ENCODE results near the gene ASIC5.

Gene ASIC5

DNA sequence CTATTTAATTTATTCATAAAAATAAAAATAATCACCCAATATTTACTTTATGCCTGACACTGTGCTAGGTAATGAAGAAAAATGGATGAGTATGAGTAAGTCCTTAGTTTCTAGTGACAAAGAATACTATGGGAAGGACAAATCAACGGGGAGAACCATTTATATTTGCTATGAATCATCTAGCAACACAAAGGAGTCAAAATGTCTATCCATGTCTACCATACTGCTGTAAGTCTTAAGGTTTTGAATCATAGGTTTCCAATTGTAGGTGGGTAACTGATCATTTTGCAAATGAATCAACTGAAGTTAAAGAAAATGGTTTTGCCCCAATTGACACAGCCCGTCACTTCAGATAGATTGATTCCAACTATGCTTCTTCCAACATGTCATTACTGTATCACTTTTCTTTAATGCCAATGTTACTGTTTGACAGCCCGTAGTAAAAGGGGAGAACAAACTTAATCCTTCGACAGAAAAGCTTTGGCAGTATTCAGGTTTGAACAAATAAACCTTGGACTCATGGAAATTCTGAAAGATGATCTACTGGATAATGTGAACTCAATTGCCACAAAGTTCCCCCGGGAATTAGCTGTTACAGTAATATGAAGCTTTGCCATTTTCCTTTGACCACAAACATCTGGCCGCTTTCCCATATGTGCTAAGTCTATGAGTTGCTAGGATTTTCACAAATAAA, 40.6 kb upstream of the ASIC5 start (continued):
- TF ChIP-seq, protein P1, sequence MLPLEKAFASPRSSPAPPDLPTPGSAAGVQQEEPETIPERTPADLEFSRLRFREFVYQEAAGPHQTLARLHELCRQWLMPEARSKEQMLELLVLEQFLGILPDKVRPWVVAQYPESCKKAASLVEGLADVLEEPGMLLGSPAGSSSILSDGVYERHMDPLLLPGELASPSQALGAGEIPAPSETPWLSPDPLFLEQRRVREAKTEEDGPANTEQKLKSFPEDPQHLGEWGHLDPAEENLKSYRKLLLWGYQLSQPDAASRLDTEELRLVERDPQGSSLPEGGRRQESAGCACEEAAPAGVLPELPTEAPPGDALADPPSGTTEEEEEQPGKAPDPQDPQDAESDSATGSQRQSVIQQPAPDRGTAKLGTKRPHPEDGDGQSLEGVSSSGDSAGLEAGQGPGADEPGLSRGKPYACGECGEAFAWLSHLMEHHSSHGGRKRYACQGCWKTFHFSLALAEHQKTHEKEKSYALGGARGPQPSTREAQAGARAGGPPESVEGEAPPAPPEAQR (tag by site-specific recombination; IDR thresholded peaks at IDR 0.05) = no peak
- no peak for TF ChIP-seq SCRT2 (tag by site-specific recombination; IDR thresholded peaks at IDR 0.05)
- no peak for TF ChIP-seq ZNF175 (tag by site-specific recombination; IDR thresholded peaks at IDR 0.05)
- no peak for TF ChIP-seq ZBTB48 (tag by site-specific recombination; IDR thresholded peaks at IDR 0.05)
- peak; percentile 68; the same call in 1 of the 2 replicates for TF ChIP-seq HIC1 (tag by site-specific recombination; IDR thresholded peaks at IDR 0.05)
- TF ChIP-seq, protein P2, sequence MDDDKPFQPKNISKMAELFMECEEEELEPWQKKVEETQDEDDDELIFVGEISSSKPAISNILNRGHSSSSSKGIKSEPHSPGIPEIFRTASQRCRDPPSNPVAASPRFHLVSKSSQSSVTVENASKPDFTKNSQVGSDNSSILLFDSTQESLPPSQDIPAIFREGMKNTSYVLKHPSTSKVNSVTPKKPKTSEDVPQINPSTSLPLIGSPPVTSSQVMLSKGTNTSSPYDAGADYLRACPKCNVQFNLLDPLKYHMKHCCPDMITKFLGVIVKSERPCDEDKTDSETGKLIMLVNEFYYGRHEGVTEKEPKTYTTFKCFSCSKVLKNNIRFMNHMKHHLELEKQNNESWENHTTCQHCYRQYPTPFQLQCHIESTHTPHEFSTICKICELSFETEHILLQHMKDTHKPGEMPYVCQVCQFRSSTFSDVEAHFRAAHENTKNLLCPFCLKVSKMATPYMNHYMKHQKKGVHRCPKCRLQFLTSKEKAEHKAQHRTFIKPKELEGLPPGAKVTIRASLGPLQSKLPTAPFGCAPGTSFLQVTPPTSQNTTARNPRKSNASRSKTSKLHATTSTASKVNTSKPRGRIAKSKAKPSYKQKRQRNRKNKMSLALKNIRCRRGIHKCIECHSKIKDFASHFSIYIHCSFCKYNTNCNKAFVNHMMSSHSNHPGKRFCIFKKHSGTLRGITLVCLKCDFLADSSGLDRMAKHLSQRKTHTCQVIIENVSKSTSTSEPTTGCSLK (tag by site-specific recombination; IDR thresholded peaks at IDR 0.05) = no peak
- no peak for TF ChIP-seq ZNF169 (tag by site-specific recombination; IDR thresholded peaks at IDR 0.05)
- no peak for TF ChIP-seq ZNF174 (tag by site-specific recombination; IDR thresholded peaks at IDR 0.05)
- no peak for TF ChIP-seq ZNF501 (tag by site-specific recombination; IDR thresholded peaks at IDR 0.05)
- peak; percentile 83; the same call in 1 of the 2 replicates for TF ChIP-seq OSR2 (tag by site-specific recombination; IDR thresholded peaks at IDR 0.05)
- TF ChIP-seq ZNF350 (tag by site-specific recombination; IDR thresholded peaks at IDR 0.05) = no peak
- TF ChIP-seq, protein P3, sequence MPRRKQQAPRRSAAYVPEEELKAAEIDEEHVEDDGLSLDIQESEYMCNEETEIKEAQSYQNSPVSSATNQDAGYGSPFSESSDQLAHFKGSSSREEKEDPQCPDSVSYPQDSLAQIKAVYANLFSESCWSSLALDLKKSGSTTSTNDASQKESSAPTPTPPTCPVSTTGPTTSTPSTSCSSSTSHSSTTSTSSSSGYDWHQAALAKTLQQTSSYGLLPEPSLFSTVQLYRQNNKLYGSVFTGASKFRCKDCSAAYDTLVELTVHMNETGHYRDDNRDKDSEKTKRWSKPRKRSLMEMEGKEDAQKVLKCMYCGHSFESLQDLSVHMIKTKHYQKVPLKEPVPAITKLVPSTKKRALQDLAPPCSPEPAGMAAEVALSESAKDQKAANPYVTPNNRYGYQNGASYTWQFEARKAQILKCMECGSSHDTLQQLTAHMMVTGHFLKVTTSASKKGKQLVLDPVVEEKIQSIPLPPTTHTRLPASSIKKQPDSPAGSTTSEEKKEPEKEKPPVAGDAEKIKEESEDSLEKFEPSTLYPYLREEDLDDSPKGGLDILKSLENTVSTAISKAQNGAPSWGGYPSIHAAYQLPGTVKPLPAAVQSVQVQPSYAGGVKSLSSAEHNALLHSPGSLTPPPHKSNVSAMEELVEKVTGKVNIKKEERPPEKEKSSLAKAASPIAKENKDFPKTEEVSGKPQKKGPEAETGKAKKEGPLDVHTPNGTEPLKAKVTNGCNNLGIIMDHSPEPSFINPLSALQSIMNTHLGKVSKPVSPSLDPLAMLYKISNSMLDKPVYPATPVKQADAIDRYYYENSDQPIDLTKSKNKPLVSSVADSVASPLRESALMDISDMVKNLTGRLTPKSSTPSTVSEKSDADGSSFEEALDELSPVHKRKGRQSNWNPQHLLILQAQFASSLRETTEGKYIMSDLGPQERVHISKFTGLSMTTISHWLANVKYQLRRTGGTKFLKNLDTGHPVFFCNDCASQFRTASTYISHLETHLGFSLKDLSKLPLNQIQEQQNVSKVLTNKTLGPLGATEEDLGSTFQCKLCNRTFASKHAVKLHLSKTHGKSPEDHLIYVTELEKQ (tag by site-specific recombination; IDR thresholded peaks at IDR 0.05; ENCODE audit: borderline replicate concordance) = peak; percentile 38; the same call in 1 of the 2 replicates
- no peak for TF ChIP-seq ZNF449 (tag by site-specific recombination; IDR thresholded peaks at IDR 0.05)
- 0 out of 2 replicates have a peak, but pooled peaks have one; percentile 24 for TF ChIP-seq ZNF639 (tag by site-specific recombination; IDR thresholded peaks at IDR 0.05)
- no peak for TF ChIP-seq ZBTB1 (tag by site-specific recombination; IDR thresholded peaks at IDR 0.05)
- TF ChIP-seq, protein P4, sequence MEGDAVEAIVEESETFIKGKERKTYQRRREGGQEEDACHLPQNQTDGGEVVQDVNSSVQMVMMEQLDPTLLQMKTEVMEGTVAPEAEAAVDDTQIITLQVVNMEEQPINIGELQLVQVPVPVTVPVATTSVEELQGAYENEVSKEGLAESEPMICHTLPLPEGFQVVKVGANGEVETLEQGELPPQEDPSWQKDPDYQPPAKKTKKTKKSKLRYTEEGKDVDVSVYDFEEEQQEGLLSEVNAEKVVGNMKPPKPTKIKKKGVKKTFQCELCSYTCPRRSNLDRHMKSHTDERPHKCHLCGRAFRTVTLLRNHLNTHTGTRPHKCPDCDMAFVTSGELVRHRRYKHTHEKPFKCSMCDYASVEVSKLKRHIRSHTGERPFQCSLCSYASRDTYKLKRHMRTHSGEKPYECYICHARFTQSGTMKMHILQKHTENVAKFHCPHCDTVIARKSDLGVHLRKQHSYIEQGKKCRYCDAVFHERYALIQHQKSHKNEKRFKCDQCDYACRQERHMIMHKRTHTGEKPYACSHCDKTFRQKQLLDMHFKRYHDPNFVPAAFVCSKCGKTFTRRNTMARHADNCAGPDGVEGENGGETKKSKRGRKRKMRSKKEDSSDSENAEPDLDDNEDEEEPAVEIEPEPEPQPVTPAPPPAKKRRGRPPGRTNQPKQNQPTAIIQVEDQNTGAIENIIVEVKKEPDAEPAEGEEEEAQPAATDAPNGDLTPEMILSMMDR (tag by site-specific recombination; IDR thresholded peaks at IDR 0.05) = no peak
- peak; percentile 77 for TF ChIP-seq PRDM6 (tag by site-specific recombination; IDR thresholded peaks at IDR 0.05)
- TF ChIP-seq ZNF280D (tag by site-specific recombination; IDR thresholded peaks at IDR 0.05) = no peak

All from HEK293 (cell line).